Peyer's patch (tissue), 4 donors: ENCODE measurements around the gene LECT2. TPM values are rescaled to one million over a fixed set of nuclear protein-coding genes. Genes with fewer than 3 reads are reported as not detected.

Experiments used
- DNase-seq, 3 donors: peaks; one replicate each; pipeline ENCODE4 v3.0.0-alpha.2; 2017 to 2019
- H3K27ac ChIP-seq, 4 donors: fragments of 200-600 bp; sonication (generic); one replicate each; pipeline ENCODE4 v1.5.1; 2016 to 2019
- H3K27me3 ChIP-seq, 2 donors: fragments of 200-600 bp; sonication (generic); one replicate each; pipeline ENCODE4 v1.5.1; 2019
- H3K36me3 ChIP-seq, 3 donors: fragments of 200-600 bp; sonication (generic); one replicate each; pipeline ENCODE4 v1.5.1; 2016 to 2019
- H3K4me1 ChIP-seq, 4 donors: fragments of 200-600 bp; sonication (generic); one replicate each; pipeline ENCODE4 v1.5.1; 2016 to 2019
- H3K4me3 ChIP-seq, 4 donors: fragments of 200-600 bp; sonication (generic); 1 replicate in 3 of 4; 2 replicates in 1 of 4; pipeline ENCODE4 v1.5.1; 2016 to 2019; ENCODE audit warnings: mild to moderate bottlenecking in 1 of 4
- H3K9me3 ChIP-seq, 4 donors: fragments of 200-600 bp; sonication (generic); one replicate each; pipeline ENCODE4 v1.5.1; 2016 to 2019; ENCODE audit warnings: mild to moderate bottlenecking in 1 of 4
- CTCF ChIP-seq, 6 experiments: fragments of 450-650 bp in 4 of 6; fragments of 200-600 bp in 2 of 6; sonication (generic) in 1 of 6; IDR thresholded peaks; one replicate each; pipeline ENCODE4 v1.5.1; 2017 to 2019; ENCODE audit warnings: antibody characterized with exemption in 6 of 6, mild to moderate bottlenecking in 3 of 6, moderate library complexity in 1 of 6
- POLR2A ChIP-seq, 2 donors: fragments of 450-650 bp; IDR thresholded peaks; one replicate each; pipeline ENCODE4 v1.5.1; 2017; ENCODE audit warnings: antibody characterized with exemption in 2 of 2, mild to moderate bottlenecking in 2 of 2, moderate library complexity in 2 of 2
- total RNA-seq, 4 donors: library from RNA; depleted of rRNA; stranded (reverse); fragments of >200 nt; gene quantifications; one replicate each; pipeline ENCODE4 v1.1.0, GENCODE V29; 2016

LECT2 gene
- total RNA-seq, 4 donors from 2014 or later, result not detected

GRCh38 chr5:135978993-135979392 is 24.2 kb upstream of the LECT2 start:
- Histone ChIP-seq H3K9me3 (no peaks in the 10 kb centered on the region), H3K4me1 (no peaks in the 10 kb centered on the region), H3K4me3 (no peak overlapping the region), H3K27me3 (no peaks in the 10 kb centered on the region), H3K36me3 (no peaks in the 10 kb centered on the region), H3K27ac (no peak overlapping the region)
- TF ChIP-seq POLR2A (IDR thresholded peaks at IDR 0.05) (no peak), CTCF (IDR thresholded peaks at IDR 0.05) (no peak)
- no peak for DNase-seq

GRCh38 chr5:135978212-135978631 is 23.4 kb upstream of the LECT2 start:
- Histone ChIP-seq H3K9me3 (no peaks in the 10 kb centered on the region), H3K36me3 (no peaks in the 10 kb centered on the region), H3K27me3 (no peaks in the 10 kb centered on the region), H3K4me3 (no peak overlapping the region), H3K27ac (no peak overlapping the region), H3K4me1 (no peaks in the 10 kb centered on the region)
- no peak for DNase-seq
- TF ChIP-seq CTCF (IDR thresholded peaks at IDR 0.05), result no peak
- no peak for TF ChIP-seq POLR2A (IDR thresholded peaks at IDR 0.05)

- Histone ChIP-seq H3K36me3 (no peaks in the 10 kb centered on the region), H3K27ac (no peak overlapping the region), H3K4me3 (no peak overlapping the region), H3K4me1 (no peaks in the 10 kb centered on the region), H3K27me3 (no peaks in the 10 kb centered on the region), H3K9me3 (no peaks in the 10 kb centered on the region)
- DNase-seq, result peak in 2 of 3 donors; percentile 77 to 80
- TF ChIP-seq POLR2A (IDR thresholded peaks at IDR 0.05) (no peak), CTCF (IDR thresholded peaks at IDR 0.05) (peak in 5 of 6 experiments; percentile 7 to 73 (median 68))
Measured at GRCh38 chr5:135977375-135977928, 22.7 kb upstream of the LECT2 start.

GRCh38 chr5:135976216-135976615 is 21.4 kb upstream of the LECT2 start:
- Histone ChIP-seq H3K27me3 (no peaks in the 10 kb centered on the region), H3K4me3 (no peak overlapping the region), H3K36me3 (no peaks in the 10 kb centered on the region), H3K9me3 (no peaks in the 10 kb centered on the region), H3K4me1 (no peaks in the 10 kb centered on the region), H3K27ac (no peak overlapping the region)
- TF ChIP-seq CTCF (IDR thresholded peaks at IDR 0.05) (no peak), POLR2A (IDR thresholded peaks at IDR 0.05) (no peak)
- DNase-seq, result no peak

GRCh38 chr5:135975122-135975521 is 20.3 kb upstream of the LECT2 start:
- Histone ChIP-seq H3K36me3 (no peaks in the 10 kb centered on the region), H3K4me1 (no peaks in the 10 kb centered on the region), H3K4me3 (no peak overlapping the region), H3K9me3 (no peaks in the 10 kb centered on the region), H3K27me3 (no peaks in the 10 kb centered on the region), H3K27ac (no peak overlapping the region)
- TF ChIP-seq POLR2A (IDR thresholded peaks at IDR 0.05) (no peak), CTCF (IDR thresholded peaks at IDR 0.05) (no peak)
- DNase-seq, result no peak
